SU-DHL-6 (cell line): ENCODE results near the gene ARHGEF4.

ENCODE experiments used
- H2AFZ ChIP-seq: fragments of 200-600 bp; sonication (generic); 2 replicates; pipeline ENCODE4 v1.6.1; 2014; ENCODE audit warnings: low read depth, mild to moderate bottlenecking, moderate library complexity, mixed read lengths, antibody characterized with exemption, low read length; ENCODE audit not compliant: severe bottlenecking
- H3F3A ChIP-seq: fragments of 200-600 bp; shearing (Covaris generic); 2 replicates; pipeline ENCODE4 v1.6.0; 2016; ENCODE audit warnings: antibody characterized with exemption, mild to moderate bottlenecking; ENCODE audit not compliant: insufficient read depth
- H3K27ac ChIP-seq: fragments of 200-600 bp; sonication (generic); 2 replicates; pipeline ENCODE4 v1.5.1; 2016; ENCODE audit warnings: low read depth, mild to moderate bottlenecking, low read length, moderate library complexity, mixed read lengths
- H3K27me3 ChIP-seq: fragments of 200-600 bp; sonication (generic), shearing (Covaris generic); 2 replicates; pipeline ENCODE4 v1.6.0; 2014; ENCODE audit warnings: mild to moderate bottlenecking, low read length
- H3K36me3 ChIP-seq: fragments of 200-600 bp; sonication (generic); 2 replicates; pipeline ENCODE4 v1.6.1; 2014; ENCODE audit warnings: mild to moderate bottlenecking, low read length, mixed read lengths
- H3K4me2 ChIP-seq: fragments of 300-600, 200-600 bp; shearing (Covaris generic), sonication (generic); 2 replicates; pipeline ENCODE4 v1.6.0; 2014; ENCODE audit warnings: low read length, low read depth, mild to moderate bottlenecking; ENCODE audit not compliant: poor library complexity, severe bottlenecking
- H3K4me3 ChIP-seq: fragments of 200-600 bp; sonication (generic); 2 replicates; pipeline ENCODE4 v1.5.1; 2014; ENCODE audit warnings: antibody characterized with exemption, low read length, mild to moderate bottlenecking, mixed read lengths; ENCODE audit not compliant: insufficient read depth, poor library complexity, severe bottlenecking
- H3K79me2 ChIP-seq: fragments of 200-600 bp; sonication (generic); 2 replicates; pipeline ENCODE4 v1.6.1; 2014; ENCODE audit warnings: mild to moderate bottlenecking, low read length, moderate library complexity; ENCODE audit not compliant: insufficient read depth
- H3K9ac ChIP-seq: fragments of 200-600 bp; sonication (generic); 2 replicates; pipeline ENCODE4 v1.7.0; 2014; ENCODE audit warnings: mild to moderate bottlenecking, low read length
- H3K9me2 ChIP-seq: fragments of 200-600 bp; sonication (generic); replicated peaks from 2 replicates; pipeline ENCODE4 v1.6.1; 2014; ENCODE audit warnings: low read length; ENCODE audit not compliant: insufficient read depth
- H3K9me3 ChIP-seq: fragments of 200-600 bp; sonication (generic); 2 replicates; pipeline ENCODE4 v1.6.1; 2014; ENCODE audit warnings: low read length, mixed read lengths; ENCODE audit not compliant: insufficient read depth
- H4K20me1 ChIP-seq: fragments of 200-600 bp; sonication (generic); 2 replicates; pipeline ENCODE4 v1.6.1; 2014; ENCODE audit warnings: low read depth, mild to moderate bottlenecking, antibody characterized with exemption, low read length, moderate library complexity, mixed read lengths
- EZH2phosphoT487 ChIP-seq: fragments of 200-600 bp; sonication (generic), shearing (Covaris generic); conservative IDR thresholded peaks from 2 replicates; pipeline ENCODE4 v1.6.1; 2018; ENCODE audit warnings: mild to moderate bottlenecking, antibody characterized with exemption, low read length, moderate library complexity, mixed read lengths
- TF ChIP-seq, protein P1 (sequence below): fragments of 200-600 bp; sonication (generic); IDR thresholded peaks from one replicate; pipeline ENCODE4 v1.5.1; 2017; ENCODE audit warnings: antibody characterized with exemption, mild to moderate bottlenecking, low read length, moderate library complexity; ENCODE audit not compliant: insufficient read depth, poor library complexity, severe bottlenecking

Gene ARHGEF4

DNA sequence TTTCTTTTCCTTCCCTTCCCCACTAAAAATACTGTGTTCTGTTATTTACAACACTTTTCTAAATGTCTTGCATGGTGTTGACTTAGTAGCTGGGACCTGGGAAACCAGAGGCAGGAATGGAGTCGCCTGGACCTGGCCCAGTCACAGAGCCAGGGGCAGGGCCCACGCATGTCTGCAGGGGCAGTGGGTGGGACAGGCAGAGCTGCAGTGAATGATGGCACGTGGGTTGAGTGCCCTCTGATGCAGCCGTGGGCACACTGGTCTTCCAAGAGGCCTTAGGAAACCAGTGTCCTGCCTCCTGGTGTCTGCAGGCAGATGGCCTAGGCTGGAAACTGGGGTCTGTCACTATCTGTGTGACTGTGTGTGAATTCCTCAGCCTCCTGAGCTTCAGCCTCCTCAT lies 46.8 kb downstream of the ARHGEF4 start:
- no peaks in the 10 kb centered on the region for H3F3A ChIP-seq
- no peak overlapping the region for H2AFZ ChIP-seq
- no peaks in the 10 kb centered on the region for H3K79me2 ChIP-seq
- TF ChIP-seq EZH2phosphoT487: no peak
- TF ChIP-seq, protein P1, sequence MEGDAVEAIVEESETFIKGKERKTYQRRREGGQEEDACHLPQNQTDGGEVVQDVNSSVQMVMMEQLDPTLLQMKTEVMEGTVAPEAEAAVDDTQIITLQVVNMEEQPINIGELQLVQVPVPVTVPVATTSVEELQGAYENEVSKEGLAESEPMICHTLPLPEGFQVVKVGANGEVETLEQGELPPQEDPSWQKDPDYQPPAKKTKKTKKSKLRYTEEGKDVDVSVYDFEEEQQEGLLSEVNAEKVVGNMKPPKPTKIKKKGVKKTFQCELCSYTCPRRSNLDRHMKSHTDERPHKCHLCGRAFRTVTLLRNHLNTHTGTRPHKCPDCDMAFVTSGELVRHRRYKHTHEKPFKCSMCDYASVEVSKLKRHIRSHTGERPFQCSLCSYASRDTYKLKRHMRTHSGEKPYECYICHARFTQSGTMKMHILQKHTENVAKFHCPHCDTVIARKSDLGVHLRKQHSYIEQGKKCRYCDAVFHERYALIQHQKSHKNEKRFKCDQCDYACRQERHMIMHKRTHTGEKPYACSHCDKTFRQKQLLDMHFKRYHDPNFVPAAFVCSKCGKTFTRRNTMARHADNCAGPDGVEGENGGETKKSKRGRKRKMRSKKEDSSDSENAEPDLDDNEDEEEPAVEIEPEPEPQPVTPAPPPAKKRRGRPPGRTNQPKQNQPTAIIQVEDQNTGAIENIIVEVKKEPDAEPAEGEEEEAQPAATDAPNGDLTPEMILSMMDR: no peak
- no peaks in the 10 kb centered on the region for H3K9me3 ChIP-seq
- no peaks in the 10 kb centered on the region for H3K27me3 ChIP-seq
- no peak overlapping the region for H3K4me3 ChIP-seq
- H3K27ac ChIP-seq: no peak overlapping the region
- no peak overlapping the region for H3K4me2 ChIP-seq
- no peaks in the 10 kb centered on the region for H4K20me1 ChIP-seq
- no peak overlapping the region for H3K9ac ChIP-seq
- H3K36me3 ChIP-seq: no peaks in the 10 kb centered on the region
- no peaks in the 10 kb centered on the region for H3K9me2 ChIP-seq

DNA sequence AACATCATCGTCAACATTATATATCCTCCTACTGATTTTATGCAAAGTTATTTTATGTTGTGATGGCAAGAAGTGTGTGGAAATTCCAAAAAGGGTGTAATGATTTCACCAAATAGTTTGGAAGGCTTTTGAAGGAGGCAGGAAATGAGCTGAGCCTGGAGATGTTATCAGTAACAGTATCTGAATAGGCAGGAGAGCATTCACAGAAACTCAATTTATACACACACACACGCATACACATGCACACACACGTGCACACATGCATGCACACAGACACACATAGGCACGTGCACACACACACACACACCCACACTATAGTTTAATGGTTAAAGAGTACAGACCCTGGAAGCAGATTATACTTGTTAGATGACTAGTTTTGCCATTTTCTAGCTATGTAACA lies 47.3 kb downstream of the ARHGEF4 start:
- H3K36me3 ChIP-seq: no peaks in the 10 kb centered on the region
- no peaks in the 10 kb centered on the region for H3F3A ChIP-seq
- H3K27me3 ChIP-seq: no peaks in the 10 kb centered on the region
- H3K9me3 ChIP-seq: no peaks in the 10 kb centered on the region
- H2AFZ ChIP-seq: no peak overlapping the region
- H3K4me2 ChIP-seq: no peak overlapping the region
- H4K20me1 ChIP-seq: no peaks in the 10 kb centered on the region
- H3K79me2 ChIP-seq: no peaks in the 10 kb centered on the region
- no peak overlapping the region for H3K4me3 ChIP-seq
- H3K9ac ChIP-seq: no peak overlapping the region
- no peaks in the 10 kb centered on the region for H3K9me2 ChIP-seq
- no peak for TF ChIP-seq EZH2phosphoT487
- TF ChIP-seq, protein P1: no peak
- no peak overlapping the region for H3K27ac ChIP-seq

DNA sequence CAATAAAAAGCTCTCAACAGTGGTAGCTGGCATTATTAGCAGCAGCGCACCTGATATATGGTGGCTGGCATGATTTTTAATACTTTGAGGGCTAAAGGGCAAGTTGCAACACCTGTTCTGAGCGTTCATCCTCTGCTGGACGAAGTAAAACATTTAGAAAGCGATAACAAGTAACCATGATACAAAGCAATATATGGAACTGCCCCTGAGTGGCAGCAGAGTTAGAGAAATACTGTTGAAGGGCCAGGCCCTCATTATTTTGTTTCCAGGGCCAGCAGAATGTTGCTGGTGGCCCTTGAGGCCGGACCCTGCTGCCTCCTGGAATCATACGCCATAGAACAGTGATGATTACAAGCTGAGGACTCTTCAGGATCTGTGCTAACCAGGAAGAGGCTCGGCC lies 47.8 kb downstream of the ARHGEF4 start:
- no peaks in the 10 kb centered on the region for H3F3A ChIP-seq
- no peaks in the 10 kb centered on the region for H3K36me3 ChIP-seq
- H3K27me3 ChIP-seq: no peaks in the 10 kb centered on the region
- no peaks in the 10 kb centered on the region for H4K20me1 ChIP-seq
- H3K4me2 ChIP-seq: no peak overlapping the region
- no peak overlapping the region for H3K4me3 ChIP-seq
- H3K79me2 ChIP-seq: no peaks in the 10 kb centered on the region
- no peak overlapping the region for H2AFZ ChIP-seq
- no peak overlapping the region for H3K9ac ChIP-seq
- no peaks in the 10 kb centered on the region for H3K9me3 ChIP-seq
- H3K27ac ChIP-seq: no peak overlapping the region
- no peaks in the 10 kb centered on the region for H3K9me2 ChIP-seq
- no peak for TF ChIP-seq EZH2phosphoT487
- TF ChIP-seq, protein P1: no peak

DNA sequence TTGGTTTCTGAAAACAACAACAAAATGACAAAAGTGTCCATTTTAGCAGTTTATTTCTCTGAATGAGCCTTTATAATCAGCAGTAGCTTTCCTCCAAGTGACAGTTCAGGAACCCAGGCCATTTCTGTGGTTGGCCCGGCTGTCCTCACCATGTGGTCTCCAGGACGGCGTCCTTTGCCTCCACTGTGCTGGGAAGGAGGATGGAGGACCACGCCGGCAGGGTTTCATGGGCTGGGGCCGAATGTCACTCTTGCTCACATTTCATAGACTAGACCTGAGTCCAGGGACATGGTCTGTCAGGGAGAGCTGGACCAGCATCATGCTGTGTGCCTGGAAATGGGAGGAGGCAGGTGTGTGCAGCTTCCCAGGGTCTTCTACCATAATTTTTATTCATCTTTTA lies 50.9 kb downstream of the ARHGEF4 start:
- no peaks in the 10 kb centered on the region for H3K9me2 ChIP-seq
- H3K9ac ChIP-seq: no peak overlapping the region
- no peak overlapping the region for H3K4me2 ChIP-seq
- H3K27ac ChIP-seq: no peak overlapping the region
- TF ChIP-seq EZH2phosphoT487: no peak
- TF ChIP-seq, protein P1: no peak
- 0 out of 2 replicates have a peak, but pooled peaks cover 3% of the 10 kb centered on the region for H3K27me3 ChIP-seq
- no peak overlapping the region for H3K4me3 ChIP-seq
- no peak overlapping the region for H2AFZ ChIP-seq
- H3K9me3 ChIP-seq: no peaks in the 10 kb centered on the region
- no peaks in the 10 kb centered on the region for H4K20me1 ChIP-seq
- no peaks in the 10 kb centered on the region for H3K36me3 ChIP-seq
- H3K79me2 ChIP-seq: no peaks in the 10 kb centered on the region
- no peaks in the 10 kb centered on the region for H3F3A ChIP-seq
